ENCODE data around the gene IDH3B.
"Not testable (repeated sequence)": the region's sequence is repeated elsewhere in the genome, so short reads cannot be mapped to it uniquely, and the experiment has no call there.

The IDH3B gene

GRCh38 chr20:2694008-2694471, 30.0 kb upstream of the IDH3B start:
- DNase-seq, result no peak

GRCh38 chr20:2693286-2694007, 29.4 kb upstream of the IDH3B start:
- no peak for DNase-seq

GRCh38 chr20:2692886-2693285, 28.9 kb upstream of the IDH3B start:
- DNase-seq, result no peak

GRCh38 chr20:2692036-2692885, 28.2 kb upstream of the IDH3B start, which contains the start of gene EBF4:
EBF4 (plus strand) TSS chr20:2692780; CDS start chr20:2693646, 866 bp downstream.
- DNase-seq, result no peak

- no peak for DNase-seq
Observed at GRCh38 chr20:2691663-2692035, 27.6 kb upstream of the IDH3B start.

GRCh38 chr20:2691127-2691526, 27.1 kb upstream of the IDH3B start:
- DNase-seq, result no peak

GRCh38 chr20:2690718-2691117, 26.7 kb upstream of the IDH3B start:
- DNase-seq, result no peak

GRCh38 chr20:2690213-2690612, 26.2 kb upstream of the IDH3B start:
- DNase-seq, result no peak

- no peak for DNase-seq
Observed at GRCh38 chr20:2688041-2688591, 24.1 kb upstream of the IDH3B start.

GRCh38 chr20:2687514-2687913, 23.5 kb upstream of the IDH3B start:
- no peak for DNase-seq

- not testable (repeated sequence) for DNase-seq
Observed at GRCh38 chr20:2684817-2685216, 20.8 kb upstream of the IDH3B start.

- DNase-seq, result not testable (repeated sequence)
Observed at GRCh38 chr20:2682040-2682439, 18.0 kb upstream of the IDH3B start.

- DNase-seq, result no peak
Observed at GRCh38 chr20:2680046-2680445, 16.0 kb upstream of the IDH3B start.

GRCh38 chr20:2673453-2673852, 9.4 kb upstream of the IDH3B start:
- no peak for DNase-seq

- no peak for DNase-seq
Observed at GRCh38 chr20:2672446-2672845, 8.4 kb upstream of the IDH3B start.

- no peak for DNase-seq
Observed at GRCh38 chr20:2671977-2672376, 8.0 kb upstream of the IDH3B start.

- DNase-seq, result no peak
Observed at GRCh38 chr20:2663364-2663886, 591 bp downstream of the IDH3B start.

GRCh38 chr20:2659547-2659946, 4.5 kb downstream of the IDH3B start:
- DNase-seq, result no peak

GRCh38 chr20:2658414-2659354, 5.3 kb downstream of the IDH3B start:
- DNase-seq, result no peak

- no peak for DNase-seq
Observed at GRCh38 chr20:2657674-2658073, 6.3 kb downstream of the IDH3B start.

GRCh38 chr20:2657241-2657640, 6.8 kb downstream of the IDH3B start:
- no peak for DNase-seq

- DNase-seq, result no peak
Observed at GRCh38 chr20:2656471-2657117, 7.4 kb downstream of the IDH3B start.

Measured in NCI-H1436 treated with DMSO at 0.1 percent for 48 hours (cell line).